Left cardiac atrium (tissue), 4 donors: ENCODE data around the gene FBXO40. TPM values are rescaled to one million over a fixed set of nuclear protein-coding genes. Genes with fewer than 3 reads are reported as not detected.
A peak's percentile ranks its signal among the peaks of the same experiment; 100 is the strongest.
"Not testable (repeated sequence)": the region's sequence is repeated elsewhere in the genome, so short reads cannot be mapped to it uniquely, and the experiment has no call there.

ENCODE experiments used
- ATAC-seq, 2 donors: fragments of 200-7000 bp; cut with Tn5 transposase; one replicate each; pipeline ENCODE4 v1.9.1; 2020; ENCODE audit warnings: mild to moderate bottlenecking in 2 of 2, moderate library complexity in 2 of 2
- DNase-seq: peaks from one replicate; pipeline ENCODE4 v3.0.0-alpha.2; 2020
- intact Hi-C, 2 donors: fragments of 100-400 bp; cut with DNase I; formaldehyde crosslinking; loops; one replicate each; pipeline versions ENCODE4 v1.14.1 to v1.15.1; 2022 to 2023
- long read RNA-seq: library from polyadenylated mRNA; unstranded; transcript quantifications from one replicate; pipeline ENCODE4 v2.0.0, GENCODE V29; 2021
- total RNA-seq, 2 donors: library from RNA; stranded (reverse); fragmentation: NEBNext Ultra II Directional; extraction: Animal tissue kit (Norgen Biotek cat#: 25700); gene quantifications; one replicate each; pipeline ENCODE4 v1.2.1, GENCODE V29; 2021
- donor health status: DM: no; HTN: yes; CAD: no.
- donor health status: DM: no; HTN: yes; CAD: no; lungs with severe emphysema.
- donor health status: DM: yes; HTN: yes; CAD: no.
- donor health status: Dilated cardiomyopathy.

FBXO40 gene
- 100 to 1,000 TPM; 116 to 146 TPM for total RNA-seq
- long read RNA-seq, full-length matches to known transcripts = 38 of 122 reads
- long read RNA-seq, partial matches to known transcripts = 80 of 122 reads
- long read RNA-seq, other reads (novel, unspliced or antisense) = 4 of 122 reads

- ATAC-seq (peak; percentile 79 to 85), DNase-seq (peak; percentile 31)
- intact Hi-C loops = no loop called here
Measured at GRCh38 chr3:121592856-121593702, at the start of gene FBXO40. TSS of gene FBXO40 (plus strand) at chr3:121593379. CDS start at chr3:121620576, 27,197 bp downstream.

GRCh38 chr3:121545049-121545573 is 48.1 kb upstream of the FBXO40 start:
- ATAC-seq = no peak
- DNase-seq = no peak
- intact Hi-C loops = loop anchor here (5.0 to 10.0 kb wide), 3 partner anchors 450 to 712 kb away; no protein-coding TSS in a partner anchor

- intact Hi-C loops = loop anchor here (2.0 to 10.0 kb wide), 4 partner anchors 103 to 711 kb away; no protein-coding TSS in a partner anchor
- peak; percentile 99 for ATAC-seq
Measured at GRCh38 chr3:121545574-121546455, 47.4 kb upstream of the FBXO40 start, which contains the start of gene POLQ. TSS of gene POLQ (minus strand) at chr3:121545988. CDS start at chr3:121545877, 111 bp downstream.

GRCh38 chr3:121552379-121552778 is 40.8 kb upstream of the FBXO40 start:
- ATAC-seq (peak; percentile 27 to 51), DNase-seq (no peak)
- intact Hi-C loops = no loop called here

More at GRCh38 chr3:121545574-121546455, 47.4 kb upstream of the FBXO40 start, which contains the start of gene POLQ:
- DNase-seq = peak; percentile 91

- ATAC-seq = no peak
- intact Hi-C loops = no loop called here
- DNase-seq = no peak
Measured at GRCh38 chr3:121552797-121553196, 40.4 kb upstream of the FBXO40 start.

GRCh38 chr3:121557426-121557934 is 35.7 kb upstream of the FBXO40 start:
- ATAC-seq (no peak), DNase-seq (no peak)
- intact Hi-C loops = no loop called here

- no peak for ATAC-seq
- intact Hi-C loops = no loop called here
- DNase-seq = no peak
Measured at GRCh38 chr3:121562148-121562547, 31.0 kb upstream of the FBXO40 start.

- intact Hi-C loops = no loop called here
- ATAC-seq = no peak
- DNase-seq = no peak
Measured at GRCh38 chr3:121566773-121567172, 26.4 kb upstream of the FBXO40 start.

GRCh38 chr3:121567649-121568048 is 25.5 kb upstream of the FBXO40 start, which contains the start of gene ARGFX:
TSS of gene ARGFX (plus strand) at chr3:121567949. CDS start at chr3:121570714, 2,765 bp downstream.
- intact Hi-C loops = no loop called here
- DNase-seq (no peak), ATAC-seq (no peak)

GRCh38 chr3:121574449-121574848 is 18.7 kb upstream of the FBXO40 start:
- intact Hi-C loops = no loop called here
- DNase-seq = no peak
- no peak for ATAC-seq

GRCh38 chr3:121581691-121582090 is 11.5 kb upstream of the FBXO40 start:
- DNase-seq (no peak), ATAC-seq (no peak)
- intact Hi-C loops = no loop called here

GRCh38 chr3:121584418-121584817 is 8.8 kb upstream of the FBXO40 start:
- ATAC-seq (no peak), DNase-seq (no peak)
- intact Hi-C loops = no loop called here

GRCh38 chr3:121593806-121594205 is 627 bp downstream of the FBXO40 start:
- ATAC-seq, intact Hi-C loops, DNase-seq: not testable (repeated sequence)

GRCh38 chr3:121594850-121595249 is 1.7 kb downstream of the FBXO40 start:
- ATAC-seq (no peak), DNase-seq (no peak)
- intact Hi-C loops = loop anchor here in 1 of 2 donors (5.0 kb wide), 1 partner anchor 52 kb away; no protein-coding TSS in a partner anchor

- no peak for DNase-seq
- peak; percentile 42 to 47 for ATAC-seq
- intact Hi-C loops = loop anchor here in 1 of 2 donors (5.0 kb wide), 1 partner anchor 51 kb away; no protein-coding TSS in a partner anchor
Measured at GRCh38 chr3:121595765-121596406, 2.7 kb downstream of the FBXO40 start.

- ATAC-seq = no peak
- intact Hi-C loops = loop anchor here in 1 of 2 donors (5.0 kb wide), 1 partner anchor 49 kb away; no protein-coding TSS in a partner anchor
Measured at GRCh38 chr3:121598564-121598963, 5.4 kb downstream of the FBXO40 start.

GRCh38 chr3:121599900-121600299 is 6.7 kb downstream of the FBXO40 start:
- not testable (repeated sequence) for DNase-seq, ATAC-seq
- intact Hi-C loops = loop anchor here in 1 of 2 donors (5.0 kb wide), 1 partner anchor 47 kb away; no protein-coding TSS in a partner anchor

More at GRCh38 chr3:121598564-121598963, 5.4 kb downstream of the FBXO40 start:
- DNase-seq = no peak
